OCI-LY3 (cell line): ENCODE results near the gene ZNF385A.

Experiments
- H2AFZ ChIP-seq: fragments of 200-600, 300-600 bp; shearing (Covaris generic); 2 replicates; pipeline ENCODE4 v1.6.0; 2014; ENCODE audit warnings: antibody characterized with exemption, low read depth, low read length
- H3K27ac ChIP-seq: fragments of 200-600, 300-600 bp; sonication (generic); 2 replicates; pipeline ENCODE4 v1.5.1; 2014; ENCODE audit warnings: mild to moderate bottlenecking, low read length, moderate library complexity, mixed read lengths
- H3K27me3 ChIP-seq: fragments of 200-600, 300-600 bp; sonication (generic); 2 replicates; pipeline ENCODE4 v1.6.1; 2014; ENCODE audit warnings: low read depth, low read length, mixed read lengths
- H3K36me3 ChIP-seq: fragments of 200-600, 300-600 bp; sonication (generic); replicated peaks from 2 replicates; pipeline ENCODE3; 2014; ENCODE audit warnings: low read depth, low read length, mixed read lengths
- H3K4me1 ChIP-seq: fragments of 300-600, 200-600 bp; sonication (generic); 2 replicates; pipeline ENCODE4 v1.6.1; 2014; ENCODE audit warnings: low read length, mixed read lengths
- H3K4me2 ChIP-seq: fragments of 200-600, 300-600 bp; sonication (generic); 2 replicates; pipeline ENCODE4 v1.6.1; 2014; ENCODE audit warnings: low read length, mixed read lengths
- H3K4me3 ChIP-seq: fragments of 300-600, 200-600 bp; sonication (generic); 2 replicates; pipeline ENCODE4 v1.5.1; 2014; ENCODE audit warnings: antibody characterized with exemption, mild to moderate bottlenecking, low read length, moderate library complexity
- H3K79me2 ChIP-seq: fragments of 300-600, 200-600 bp; shearing (Covaris generic); 2 replicates; pipeline ENCODE4 v1.6.1; 2014; ENCODE audit warnings: mild to moderate bottlenecking, low read length, mixed read lengths
- H3K9ac ChIP-seq: fragments of 300-600, 200-600 bp; shearing (Covaris generic); 2 replicates; pipeline ENCODE4 v1.6.0; 2014; ENCODE audit warnings: mild to moderate bottlenecking, low read length, moderate library complexity
- H3K9me3 ChIP-seq: fragments of 200-600, 300-600 bp; shearing (Covaris generic); 2 replicates; pipeline ENCODE4 v1.6.1; 2014; ENCODE audit warnings: low read length, mixed read lengths; ENCODE audit not compliant: insufficient read depth
- H4K20me1 ChIP-seq: fragments of 200-600, 300-600 bp; sonication (generic); 2 replicates; pipeline ENCODE4 v1.6.1; 2016; ENCODE audit warnings: low read length, mixed read lengths; ENCODE audit not compliant: insufficient read depth
- CTCF ChIP-seq: fragments of 200-600, 300-600 bp; sonication (generic); IDR thresholded peaks from 2 replicates; pipeline ENCODE4 v1.5.1; 2014; ENCODE audit warnings: antibody characterized with exemption, low read length, low read depth
- EZH2phosphoT487 ChIP-seq: fragments of 200-600 bp; shearing (Covaris generic); IDR thresholded peaks from 2 replicates; pipeline ENCODE4 v1.6.1; 2018; ENCODE audit warnings: antibody characterized with exemption, mixed run types, low read depth

Gene ZNF385A

GRCh38 chr12:54425702-54426101 lies 41.2 kb upstream of the ZNF385A start:
- TF ChIP-seq CTCF, result no peak
- no peak for TF ChIP-seq EZH2phosphoT487
- H3K27me3 ChIP-seq, result peaks cover 71% of the 10 kb centered on the region
- no peak overlapping the region for H2AFZ ChIP-seq
- no peaks in the 10 kb centered on the region for H3K79me2 ChIP-seq
- H3K9me3 ChIP-seq, result no peaks in the 10 kb centered on the region
- no peak overlapping the region for H3K27ac ChIP-seq
- no peak overlapping the region for H3K4me2 ChIP-seq
- no peak overlapping the region for H3K4me3 ChIP-seq
- H3K4me1 ChIP-seq, result no peaks in the 10 kb centered on the region
- H3K36me3 ChIP-seq, result no peaks in the 10 kb centered on the region
- H4K20me1 ChIP-seq, result no peaks in the 10 kb centered on the region
- H3K9ac ChIP-seq, result no peak overlapping the region

- Histone ChIP-seq H3K4me2 (no peak overlapping the region), H3K9ac (no peak overlapping the region), H3K9me3 (no peaks in the 10 kb centered on the region), H3K4me1 (no peaks in the 10 kb centered on the region), H2AFZ (no peak overlapping the region), H3K27me3 (peaks cover 79% of the 10 kb centered on the region), H3K36me3 (no peaks in the 10 kb centered on the region), H4K20me1 (no peaks in the 10 kb centered on the region), H3K4me3 (no peak overlapping the region), H3K27ac (no peak overlapping the region), H3K79me2 (no peaks in the 10 kb centered on the region)
- no peak for TF ChIP-seq EZH2phosphoT487
- TF ChIP-seq CTCF, result no peak
These were observed 39.7 kb upstream of the ZNF385A start for GRCh38 chr12:54424224-54424623.

GRCh38 chr12:54423816-54424150 lies 39.2 kb upstream of the ZNF385A start:
- Histone ChIP-seq H4K20me1 (no peaks in the 10 kb centered on the region), H3K4me2 (no peak overlapping the region), H3K9ac (no peak overlapping the region), H3K36me3 (no peaks in the 10 kb centered on the region), H3K4me3 (no peak overlapping the region), H3K9me3 (no peaks in the 10 kb centered on the region), H3K79me2 (no peaks in the 10 kb centered on the region), H3K4me1 (no peaks in the 10 kb centered on the region), H2AFZ (no peak overlapping the region), H3K27me3 (peaks cover 80% of the 10 kb centered on the region), H3K27ac (no peak overlapping the region)
- TF ChIP-seq EZH2phosphoT487, result no peak
- no peak for TF ChIP-seq CTCF

GRCh38 chr12:54421879-54422250 lies 37.3 kb upstream of the ZNF385A start:
- no peaks in the 10 kb centered on the region for H3K79me2 ChIP-seq
- no peak overlapping the region for H3K27ac ChIP-seq
- no peak overlapping the region for H2AFZ ChIP-seq
- no peaks in the 10 kb centered on the region for H3K9me3 ChIP-seq
- no peaks in the 10 kb centered on the region for H4K20me1 ChIP-seq
- no peak for TF ChIP-seq EZH2phosphoT487
- no peak for TF ChIP-seq CTCF
- H3K36me3 ChIP-seq, result no peaks in the 10 kb centered on the region
- H3K9ac ChIP-seq, result no peak overlapping the region
- no peaks in the 10 kb centered on the region for H3K4me1 ChIP-seq
- H3K27me3 ChIP-seq, result peaks cover 71% of the 10 kb centered on the region
- no peak overlapping the region for H3K4me3 ChIP-seq
- no peak overlapping the region for H3K4me2 ChIP-seq
